IMR-90 (cell line): ENCODE results near the gene ICAM2. TPM values are rescaled to one million over a fixed set of nuclear protein-coding genes. Genes with fewer than 3 reads are reported as not detected.

Experiments used
- ATAC-seq: fragments of 200-7000 bp; cut with Tn5 transposase; 2 replicates; pipeline ENCODE4 v1.9.1; 2020; ENCODE audit warnings: low read depth, mild to moderate bottlenecking, moderate library complexity
- BruUV-seq: library from RNA; stranded (reverse); fragments of 400-500 nt; replicated peaks from 2 replicates; lab custom pipeline; 2021; lab: Mats Ljungman, UMichigan
- CTCF ChIA-PET: fragments of 300-600 bp; formaldehyde crosslinking; extraction: SDS; loops from one replicate; lab custom pipeline; 2021; ENCODE audit warnings: antibody characterized with exemption; lab: Yijun Ruan, JAX
- POLR2A ChIA-PET: fragments of 300-600 bp; sonication (Branson Sonifier 250); formaldehyde crosslinking; loops from one replicate; lab custom pipeline; 2022; ENCODE audit warnings: antibody characterized with exemption; ENCODE audit not compliant: unreplicated experiment; lab: Charles Lee
- DNase-seq: peaks from one replicate; pipeline ENCODE4 v3.0.0; 2013
- H2AFZ ChIP-seq: replicated peaks from 2 replicates; pipeline ENCODE3; 2013; ENCODE audit warnings: low read length, mild to moderate bottlenecking; ENCODE audit not compliant: poor library complexity
- H2AK5ac ChIP-seq: 2 replicates; pipeline ENCODE4 v1.6.1; 2013; ENCODE audit warnings: low read depth, low read length, inconsistent platforms
- H2AK9ac ChIP-seq: replicated peaks from 2 replicates; pipeline ENCODE3; 2013; ENCODE audit warnings: mild to moderate bottlenecking, low read depth, low read length, moderate library complexity; ENCODE audit not compliant: poor library complexity
- H2BK120ac ChIP-seq: 2 replicates; pipeline ENCODE4 v1.6.1; 2013; ENCODE audit warnings: low read depth, low read length, inconsistent platforms
- H2BK15ac ChIP-seq: 3 replicates; pipeline ENCODE4 v1.6.1; 2013; ENCODE audit warnings: low read depth, low read length, inconsistent platforms
- H2BK20ac ChIP-seq: 2 replicates; pipeline ENCODE4 v1.6.1; 2013; ENCODE audit warnings: low read depth, mild to moderate bottlenecking, inconsistent platforms, low read length, moderate library complexity
- H2BK5ac ChIP-seq: 2 replicates; pipeline ENCODE4 v1.6.1; 2013; ENCODE audit warnings: mild to moderate bottlenecking, low read depth, low read length, inconsistent platforms; ENCODE audit not compliant: poor library complexity, severe bottlenecking
- H3K14ac ChIP-seq: replicated peaks from 2 replicates; pipeline ENCODE4 v1.6.1; 2013; ENCODE audit warnings: low read depth, low read length, inconsistent platforms
- H3K18ac ChIP-seq: 2 replicates; pipeline ENCODE4 v1.6.1; 2013; ENCODE audit warnings: low read depth, low read length, control low read depth
- H3K23ac ChIP-seq: 2 replicates; pipeline ENCODE4 v1.6.1; 2013; ENCODE audit warnings: low read depth, low read length, inconsistent platforms
- H3K27ac ChIP-seq: 2 replicates; pipeline ENCODE4 v1.5.1; 2013; ENCODE audit warnings: mild to moderate bottlenecking, control low read depth, low read length; ENCODE audit not compliant: insufficient read depth
- H3K27me3 ChIP-seq: 2 replicates; pipeline ENCODE4 v1.6.1; 2013; ENCODE audit warnings: low read length; ENCODE audit not compliant: control insufficient read depth, insufficient read depth
- H3K36me3 ChIP-seq: 2 replicates; pipeline ENCODE4 v1.6.1; 2013; ENCODE audit warnings: low read length, mixed read lengths; ENCODE audit not compliant: control insufficient read depth, insufficient read depth
- H3K4ac ChIP-seq: 2 replicates; pipeline ENCODE4 v1.6.1; 2013; ENCODE audit warnings: low read depth, low read length, inconsistent platforms
- H3K4me1 ChIP-seq: 2 replicates; pipeline ENCODE4 v1.6.1; 2013; ENCODE audit warnings: low read length, mixed read lengths; ENCODE audit not compliant: control insufficient read depth, insufficient read depth
- H3K4me2 ChIP-seq: 2 replicates; pipeline ENCODE4 v1.6.1; 2013; ENCODE audit warnings: low read depth, mild to moderate bottlenecking, control low read depth, low read length, moderate library complexity
- H3K4me3 ChIP-seq: 2 replicates; pipeline ENCODE4 v1.5.1; 2013; ENCODE audit warnings: low read depth, mild to moderate bottlenecking, control low read depth, low read length, moderate library complexity; ENCODE audit not compliant: insufficient read depth
- H3K56ac ChIP-seq: 2 replicates; pipeline ENCODE4 v1.6.1; 2013; ENCODE audit warnings: low read length, inconsistent platforms; ENCODE audit not compliant: insufficient read depth; ENCODE audit errors: extremely low read depth
- H3K79me1 ChIP-seq, 2 experiments: 2 replicates each; pipeline ENCODE4 v1.6.1; 2013; ENCODE audit warnings: low read length in 2 of 2, inconsistent platforms in 1 of 2, low read depth in 1 of 2
- H3K9ac ChIP-seq: 2 replicates; pipeline ENCODE4 v1.6.1; 2013; ENCODE audit warnings: low read depth, low read length, control low read depth
- H3K9me1 ChIP-seq: 2 replicates; pipeline ENCODE4 v1.6.1; 2013; ENCODE audit warnings: low read length, inconsistent platforms; ENCODE audit not compliant: insufficient read depth
- H3K9me3 ChIP-seq: 2 replicates; pipeline ENCODE4 v1.6.1; 2013; ENCODE audit warnings: low read length; ENCODE audit not compliant: control insufficient read depth, insufficient read depth
- H4K20me1 ChIP-seq: 2 replicates; pipeline ENCODE4 v1.6.1; 2013; ENCODE audit warnings: low read length, inconsistent platforms; ENCODE audit not compliant: insufficient read depth
- H4K5ac ChIP-seq: 2 replicates; pipeline ENCODE4 v1.6.1; 2013; ENCODE audit warnings: mild to moderate bottlenecking, low read depth, low read length, control low read depth
- H4K8ac ChIP-seq, 2 experiments: 2 replicates each; pipeline ENCODE4 v1.6.1; 2013; ENCODE audit warnings: low read depth in 2 of 2, low read length in 2 of 2, control low read depth in 1 of 2, inconsistent platforms in 1 of 2
- H4K91ac ChIP-seq: 2 replicates; pipeline ENCODE4 v1.6.1; 2013; ENCODE audit warnings: low read depth, low read length, inconsistent platforms; ENCODE audit not compliant: insufficient read depth
- BHLHE40 ChIP-seq: fragments of 150-350 bp; IDR thresholded peaks from 2 replicates; pipeline ENCODE4 v1.6.1; 2016; ENCODE audit warnings: mild to moderate bottlenecking, low read depth, low read length
- CEBPB ChIP-seq: IDR thresholded peaks from 2 replicates; pipeline ENCODE4 v1.6.1; 2012; ENCODE audit warnings: low read depth, low read length, improper control_type of control experiment
- CHD1 ChIP-seq: IDR thresholded peaks from 2 replicates; pipeline ENCODE4 v1.6.1; 2012; ENCODE audit warnings: low read depth, low read length, improper control_type of control experiment
- ELK1 ChIP-seq: fragments of 150-350 bp; IDR thresholded peaks from 2 replicates; pipeline ENCODE4 v1.6.1; 2016; ENCODE audit warnings: low read depth, mild to moderate bottlenecking, low read length, moderate library complexity, borderline replicate concordance
- FOS ChIP-seq: fragments of 150-350 bp; IDR thresholded peaks from 2 replicates; pipeline ENCODE4 v1.6.1; 2016; ENCODE audit warnings: low read depth, low read length
- MAFK ChIP-seq: IDR thresholded peaks from 2 replicates; pipeline ENCODE4 v1.6.1; 2012; ENCODE audit warnings: low read depth, low read length, improper control_type of control experiment
- MAZ ChIP-seq: IDR thresholded peaks from 2 replicates; pipeline ENCODE4 v1.6.1; 2012; ENCODE audit warnings: low read depth, mild to moderate bottlenecking, low read length, improper control_type of control experiment, moderate library complexity, borderline replicate concordance
- MXI1 ChIP-seq: IDR thresholded peaks from 2 replicates; pipeline ENCODE4 v1.6.1; 2012; ENCODE audit warnings: low read depth, mild to moderate bottlenecking, low read length, moderate library complexity, borderline replicate concordance
- NFE2L2 ChIP-seq: fragments of 150-350 bp; IDR thresholded peaks from 2 replicates; pipeline ENCODE4 v1.6.1; 2016; ENCODE audit warnings: low read depth, mild to moderate bottlenecking, low read length
- POLR2A ChIP-seq: IDR thresholded peaks from 2 replicates; pipeline ENCODE4 v1.6.1; 2012; ENCODE audit warnings: mild to moderate bottlenecking, low read depth, low read length
- RAD21 ChIP-seq: IDR thresholded peaks from 2 replicates; pipeline ENCODE4 v1.6.1; 2012; ENCODE audit warnings: low read length, improper control_type of control experiment
- RCOR1 ChIP-seq: IDR thresholded peaks from 2 replicates; pipeline ENCODE4 v1.6.1; 2012; ENCODE audit warnings: mild to moderate bottlenecking, low read length, improper control_type of control experiment; ENCODE audit not compliant: insufficient replicate concordance
- RFX5 ChIP-seq: IDR thresholded peaks from 2 replicates; pipeline ENCODE4 v1.8.0; 2012; ENCODE audit warnings: low read depth, mild to moderate bottlenecking, low read length, moderate library complexity
- USF2 ChIP-seq: fragments of 150-350 bp; IDR thresholded peaks from 2 replicates; pipeline ENCODE4 v1.6.1; 2017; ENCODE audit warnings: mild to moderate bottlenecking, antibody characterized with exemption, low read length, low read depth
- WGBS, 2 experiments: methylation state at CpG; one replicate each; pipeline versions ENCODE4 v1.1.5 to v1.1.7; 2013; ENCODE audit warnings: missing lambda C conversion rate in 2 of 2; ENCODE audit not compliant: insufficient read length in 1 of 2; ENCODE audit errors: extremely low coverage in 2 of 2; 5-methylcytosine and 5-hydroxymethylcytosine counted together
- dilution Hi-C: fragments of 300-500 bp; cut with HindIII; formaldehyde crosslinking; loops from one replicate; pipeline ENCODE4 v1.14.3; 2018; ENCODE audit warnings: low sequenced_read_pairs; ENCODE audit not compliant: unreplicated experiment
- in situ Hi-C: fragments of 300-500 bp; cut with MboI; formaldehyde crosslinking; loops from 3 replicates; pipeline ENCODE4 v1.14.3; 2019; ENCODE audit warnings: low sequenced_read_pairs, inconsistent platforms, mixed read lengths
- intact Hi-C: fragments of 100-400 bp; cut with micrococcal nuclease; formaldehyde crosslinking; loops from 2 replicates; pipeline ENCODE4 v1.10.0; 2022
- polyA plus RNA-seq, 3 experiments: library from polyadenylated mRNA; depleted of rRNA; stranded (reverse); fragments of >200 nt; gene quantifications; 2 replicates each; pipeline ENCODE4 v1.2.3, GENCODE V29; 2012; ENCODE audit warnings: low replicate concordance in 1 of 3
- total RNA-seq: library from RNA; depleted of rRNA; stranded (reverse); fragments of >200 nt; gene quantifications from 2 replicates; pipeline ENCODE4 v1.2.3, GENCODE V29; 2012
- TF ChIP-seq, protein P1 (sequence below): conservative IDR thresholded peaks from 2 replicates; pipeline ENCODE4 v1.5.1; 2012; ENCODE audit warnings: mild to moderate bottlenecking, low read depth, low read length, improper control_type of control experiment

ICAM2 gene
- total and polyA plus RNA-seq, 2 of the 4 experiments (the other 2 are of a cell fraction): 0.12 TPM; not detected in 1

DNA sequence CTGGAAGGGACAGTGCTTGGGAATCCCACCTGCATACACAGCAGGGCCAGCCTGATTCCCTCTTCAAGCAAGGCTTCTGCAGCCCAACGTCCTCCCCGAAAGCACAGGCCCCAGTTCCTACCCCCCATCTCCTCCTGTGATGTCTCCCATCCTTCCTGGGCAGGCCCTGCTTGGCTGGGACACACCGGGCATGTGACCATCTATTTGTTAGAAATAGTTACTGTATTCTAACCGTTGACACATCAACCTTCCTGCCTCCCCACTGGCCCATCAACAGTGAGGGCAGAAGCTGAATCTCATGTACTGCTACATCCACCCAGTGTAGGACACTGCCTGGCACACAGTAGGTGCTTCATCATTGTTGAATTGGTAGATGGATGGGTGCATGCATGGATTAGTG, 11.6 kb downstream of the ICAM2 start:
- no peak for DNase-seq
- Histone ChIP-seq H4K8ac (no peak overlapping the region; a peak in 1 of 4 replicates), H3K4me2 (no peak overlapping the region), H4K20me1 (no peaks in the 10 kb centered on the region), H3K4me3 (no peak overlapping the region), H3K56ac (no peak overlapping the region), H3K79me1 (no peaks in the 10 kb centered on the region), H2BK20ac (no peak overlapping the region; the same call in 1 of the 2 replicates), H2AK9ac (no peak overlapping the region), H2BK15ac (no peak overlapping the region), H3K23ac (no peak overlapping the region), H4K91ac (no peak overlapping the region), H3K4me1 (no peaks in the 10 kb centered on the region; the same call in 1 of the 2 replicates), H3K14ac (no peak overlapping the region), H3K27ac (no peak overlapping the region), H4K5ac (no peak overlapping the region), H3K4ac (no peak overlapping the region), H2BK120ac (no peak overlapping the region), H3K9ac (no peak overlapping the region), H3K27me3 (peaks cover 9% of the 10 kb centered on the region), H3K9me1 (peaks cover 4% of the 10 kb centered on the region; the same call in 1 of the 2 replicates), H2BK5ac (no peak overlapping the region), H2AFZ (no peak overlapping the region), H3K36me3 (no peaks in the 10 kb centered on the region), H3K18ac (no peak overlapping the region), H2AK5ac (no peak overlapping the region), H3K9me3 (no peaks in the 10 kb centered on the region)
- no CpG with 5 or more reads among the region's 4 CpGs for WGBS, 2 experiments
- intact Hi-C loops (no loop called here), in situ Hi-C loops (no loop called here), dilution Hi-C loops (no loop called here)
- POLR2A ChIA-PET: no interaction called here
- TF ChIP-seq POLR2A: no peak
- TF ChIP-seq, protein P1, sequence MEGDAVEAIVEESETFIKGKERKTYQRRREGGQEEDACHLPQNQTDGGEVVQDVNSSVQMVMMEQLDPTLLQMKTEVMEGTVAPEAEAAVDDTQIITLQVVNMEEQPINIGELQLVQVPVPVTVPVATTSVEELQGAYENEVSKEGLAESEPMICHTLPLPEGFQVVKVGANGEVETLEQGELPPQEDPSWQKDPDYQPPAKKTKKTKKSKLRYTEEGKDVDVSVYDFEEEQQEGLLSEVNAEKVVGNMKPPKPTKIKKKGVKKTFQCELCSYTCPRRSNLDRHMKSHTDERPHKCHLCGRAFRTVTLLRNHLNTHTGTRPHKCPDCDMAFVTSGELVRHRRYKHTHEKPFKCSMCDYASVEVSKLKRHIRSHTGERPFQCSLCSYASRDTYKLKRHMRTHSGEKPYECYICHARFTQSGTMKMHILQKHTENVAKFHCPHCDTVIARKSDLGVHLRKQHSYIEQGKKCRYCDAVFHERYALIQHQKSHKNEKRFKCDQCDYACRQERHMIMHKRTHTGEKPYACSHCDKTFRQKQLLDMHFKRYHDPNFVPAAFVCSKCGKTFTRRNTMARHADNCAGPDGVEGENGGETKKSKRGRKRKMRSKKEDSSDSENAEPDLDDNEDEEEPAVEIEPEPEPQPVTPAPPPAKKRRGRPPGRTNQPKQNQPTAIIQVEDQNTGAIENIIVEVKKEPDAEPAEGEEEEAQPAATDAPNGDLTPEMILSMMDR: no peak
- no peak for TF ChIP-seq MXI1
- no peak for TF ChIP-seq MAFK
- no peak for TF ChIP-seq RCOR1
- TF ChIP-seq CEBPB: no peak
- TF ChIP-seq CHD1: no peak
- TF ChIP-seq RAD21: no peak
- TF ChIP-seq MAZ: no peak
- no peak for TF ChIP-seq BHLHE40
- TF ChIP-seq NFE2L2: no peak
- no peak for TF ChIP-seq FOS
- TF ChIP-seq ELK1: no peak
- TF ChIP-seq RFX5: no peak
- TF ChIP-seq USF2: no peak
- BruUV-seq: no TSS peak
- ATAC-seq: no peak
- CTCF ChIA-PET: no interaction called here
